GM10847 (cell line): Measurements from ENCODE around the gene DNAJB11.

Experiments used
- POLR2A ChIP-seq: IDR thresholded peaks from 2 replicates; pipeline ENCODE4 v1.6.1; 2011; ENCODE audit not compliant: insufficient read length; ENCODE audit errors: extremely low read depth

The DNAJB11 gene

DNA sequence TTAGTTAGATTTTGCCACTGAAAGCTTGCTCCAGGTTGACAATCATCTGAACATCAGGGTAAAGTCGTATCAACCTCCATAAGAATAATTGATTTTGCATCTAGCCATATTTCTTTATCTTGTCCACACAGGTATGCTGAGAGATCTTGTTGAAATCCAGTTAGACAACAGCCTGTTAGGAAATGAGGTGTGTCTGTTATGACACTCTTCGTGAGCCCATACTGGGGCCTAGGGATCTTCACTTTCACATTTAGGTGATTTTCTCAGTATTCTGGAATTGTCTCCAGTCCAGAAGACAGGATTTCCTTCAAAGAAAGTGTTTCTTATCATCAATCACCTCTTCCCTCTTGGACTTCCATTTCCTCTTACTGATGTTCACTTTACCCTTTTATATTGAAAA, 18.1 kb downstream of the DNAJB11 start:
- no peak for TF ChIP-seq POLR2A

DNA sequence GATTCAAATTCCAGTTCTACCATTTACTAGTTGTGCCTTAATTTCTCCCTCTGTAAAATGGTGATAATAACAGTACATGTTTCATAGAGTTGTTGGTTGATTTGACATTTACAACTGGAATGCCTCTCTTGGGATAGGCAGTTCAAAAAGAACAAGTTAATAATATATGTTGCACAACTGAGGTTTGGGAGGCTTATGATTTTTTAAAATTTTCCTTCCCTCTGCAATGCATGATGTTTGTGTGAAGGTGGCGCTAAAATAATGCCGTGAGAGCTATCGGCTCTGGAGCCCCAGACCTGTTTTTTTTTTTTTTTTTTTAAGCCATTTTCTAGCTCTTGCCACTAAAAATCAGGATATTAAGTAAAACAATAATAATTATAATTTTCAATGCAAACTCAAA, 18.6 kb downstream of the DNAJB11 start:
- TF ChIP-seq POLR2A = no peak

DNA sequence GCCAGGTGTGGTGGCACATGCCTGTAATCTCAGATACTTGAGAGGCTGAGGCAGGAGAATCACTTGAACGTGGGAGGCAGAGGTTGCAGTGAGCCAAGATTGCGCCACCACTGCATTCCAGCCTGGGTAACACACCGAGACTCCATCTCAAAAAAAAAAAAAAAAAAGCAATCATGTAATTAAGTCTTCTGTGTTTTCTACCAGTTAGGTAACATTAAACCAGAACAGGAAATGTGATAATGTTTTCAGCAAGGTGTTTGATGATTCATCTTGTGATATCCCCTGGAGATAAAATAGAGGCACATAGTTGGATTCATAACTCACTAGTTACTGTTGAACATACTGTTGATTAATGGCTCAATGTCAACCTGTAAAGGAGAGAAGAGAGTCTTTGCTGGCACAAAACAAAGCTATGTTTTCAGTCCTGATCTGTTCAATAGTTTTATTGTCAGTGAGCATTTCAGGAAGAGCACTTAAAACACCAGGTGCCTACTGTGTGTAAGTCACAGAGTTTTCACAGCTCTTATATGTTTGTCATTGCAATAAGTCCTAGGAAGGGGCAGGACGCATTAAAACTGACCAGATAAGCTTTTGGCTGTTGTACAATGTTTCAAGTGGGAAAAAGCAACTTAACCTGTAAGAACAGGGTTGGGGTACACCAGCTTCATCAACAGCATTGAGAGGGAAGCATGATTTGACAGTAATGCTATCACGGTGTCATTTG, 19.5 kb downstream of the DNAJB11 start:
- TF ChIP-seq POLR2A = no peak

DNA sequence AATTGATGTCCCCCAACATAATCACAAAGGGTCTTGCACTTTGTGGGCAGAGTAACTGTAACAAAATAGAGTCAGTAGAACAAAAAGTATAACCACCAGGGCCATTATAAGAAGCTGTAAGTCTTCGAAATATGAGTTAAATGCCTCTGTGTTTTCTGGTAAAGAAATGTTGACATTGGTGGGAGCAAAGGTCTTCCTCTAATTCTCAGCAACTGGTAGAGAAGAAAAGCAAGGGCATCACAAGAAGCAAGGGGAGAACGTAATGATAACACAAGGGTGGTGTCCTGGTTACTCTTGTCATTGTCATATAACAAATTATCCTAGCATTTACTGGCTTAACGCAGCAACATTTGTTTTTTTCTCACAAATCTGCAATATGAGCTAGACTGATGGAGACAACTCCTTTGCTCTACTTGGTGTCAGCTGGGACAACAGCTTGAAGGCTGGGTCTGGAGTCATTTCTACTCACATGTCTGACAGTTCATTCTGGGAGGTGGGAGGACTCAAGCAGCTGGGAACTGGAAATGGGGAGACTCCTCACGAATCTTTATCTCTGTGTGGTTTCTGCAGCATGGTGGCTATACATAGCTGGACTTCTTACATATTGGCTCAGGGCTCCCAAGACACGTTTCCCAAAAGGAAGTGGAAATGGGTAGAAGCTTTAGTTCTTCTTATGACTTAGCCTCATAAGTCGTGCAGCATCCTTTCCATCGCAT, 20.2 kb downstream of the DNAJB11 start:
- no peak for TF ChIP-seq POLR2A

DNA sequence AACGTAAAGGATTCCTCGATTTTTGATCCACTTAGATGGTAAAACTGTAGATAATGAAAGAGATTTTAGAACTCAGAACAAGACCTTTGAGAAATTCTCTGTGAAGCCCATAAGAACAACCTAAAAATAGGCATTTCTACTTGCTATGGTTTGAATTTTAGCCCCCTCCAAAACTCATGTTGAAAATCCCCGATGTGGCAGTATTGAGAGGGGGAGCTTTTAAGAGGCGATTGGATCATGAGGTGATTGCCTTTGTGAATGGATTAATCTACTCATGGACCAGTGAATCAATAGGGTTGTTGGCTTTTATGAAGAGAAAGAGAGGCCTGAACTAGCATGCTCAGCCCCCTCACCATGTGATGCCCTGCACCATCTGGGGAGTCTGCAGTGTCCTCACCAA, 22.2 kb downstream of the DNAJB11 start:
- no peak for TF ChIP-seq POLR2A

DNA sequence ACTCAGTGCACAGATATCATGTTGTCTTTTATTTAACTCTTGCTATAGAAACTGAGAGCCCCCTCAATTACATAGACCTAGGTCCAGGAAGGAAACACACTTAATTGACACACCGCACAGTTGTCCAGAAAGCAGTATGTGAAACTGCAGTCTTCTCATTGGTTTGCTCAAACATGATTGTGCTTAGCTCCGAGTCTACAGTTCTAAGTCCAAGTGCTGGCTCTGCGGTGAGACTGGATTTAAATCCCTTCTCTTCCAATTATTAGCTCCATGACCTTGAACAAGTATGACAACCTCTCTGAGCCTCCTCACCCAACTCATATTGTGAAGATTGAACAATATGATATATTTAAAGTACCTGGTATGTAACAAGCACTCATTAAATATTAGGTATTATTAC, 23.3 kb downstream of the DNAJB11 start:
- no peak for TF ChIP-seq POLR2A

DNA sequence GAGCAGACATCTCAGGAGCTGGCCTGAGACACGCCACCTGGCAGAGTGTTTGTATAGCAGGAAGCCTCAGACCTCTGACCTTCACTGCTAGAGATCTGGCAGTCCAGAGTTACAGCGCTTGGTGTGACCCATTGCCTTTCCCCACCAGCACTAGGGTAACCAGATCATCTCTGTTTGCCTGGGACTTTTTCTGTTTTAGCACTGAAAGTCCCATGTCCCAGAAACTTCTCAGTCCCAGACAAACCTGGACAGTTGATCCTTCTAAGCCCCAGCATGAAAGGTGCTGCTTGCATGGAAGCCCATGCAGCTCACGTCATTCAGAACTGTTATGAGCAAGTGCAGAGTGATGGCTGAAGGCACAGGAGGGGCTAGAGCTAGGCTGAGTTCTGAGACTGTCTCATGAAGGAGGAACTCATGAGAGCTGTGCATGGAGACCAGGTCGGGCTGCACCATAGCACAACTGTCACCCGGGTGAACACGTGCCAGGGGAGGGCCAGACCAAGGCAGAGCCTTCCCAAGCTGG, 24.1 kb downstream of the DNAJB11 start:
- no peak for TF ChIP-seq POLR2A

DNA sequence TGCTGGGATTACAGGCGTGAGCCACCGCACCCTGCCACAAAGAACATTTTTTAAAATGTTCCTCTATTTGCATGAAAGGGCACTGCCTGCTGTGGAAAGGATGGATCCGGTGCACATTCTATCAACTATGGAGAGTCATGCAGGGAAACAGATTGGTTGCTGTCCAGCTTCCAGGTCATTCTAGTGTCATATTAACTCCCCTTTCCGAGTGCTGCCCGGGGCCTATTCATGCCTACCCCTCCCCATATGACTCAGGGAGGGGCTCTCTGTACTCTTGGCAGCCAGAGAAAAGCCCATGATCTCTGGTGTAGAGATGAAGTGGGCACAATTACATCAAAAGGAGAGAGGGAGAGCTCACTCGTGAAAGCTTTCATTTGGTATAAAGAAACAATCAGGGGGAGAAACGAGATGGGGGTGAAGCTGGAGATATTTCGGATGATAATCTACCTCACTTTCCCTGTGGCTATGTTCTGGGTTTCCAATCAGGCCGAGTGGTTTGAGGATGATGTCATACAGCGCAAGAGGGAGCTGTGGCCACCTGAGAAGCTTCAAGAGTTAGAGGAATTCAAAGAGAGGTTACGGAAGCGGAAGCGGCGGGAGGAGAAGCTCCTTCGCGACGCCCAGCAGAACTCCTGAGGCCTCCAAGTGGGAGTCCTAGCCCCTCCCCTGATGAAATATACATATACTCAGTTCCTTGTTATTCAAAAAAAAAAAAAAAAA, 26.2 kb downstream of the DNAJB11 start:
- TF ChIP-seq POLR2A = no peak

DNA sequence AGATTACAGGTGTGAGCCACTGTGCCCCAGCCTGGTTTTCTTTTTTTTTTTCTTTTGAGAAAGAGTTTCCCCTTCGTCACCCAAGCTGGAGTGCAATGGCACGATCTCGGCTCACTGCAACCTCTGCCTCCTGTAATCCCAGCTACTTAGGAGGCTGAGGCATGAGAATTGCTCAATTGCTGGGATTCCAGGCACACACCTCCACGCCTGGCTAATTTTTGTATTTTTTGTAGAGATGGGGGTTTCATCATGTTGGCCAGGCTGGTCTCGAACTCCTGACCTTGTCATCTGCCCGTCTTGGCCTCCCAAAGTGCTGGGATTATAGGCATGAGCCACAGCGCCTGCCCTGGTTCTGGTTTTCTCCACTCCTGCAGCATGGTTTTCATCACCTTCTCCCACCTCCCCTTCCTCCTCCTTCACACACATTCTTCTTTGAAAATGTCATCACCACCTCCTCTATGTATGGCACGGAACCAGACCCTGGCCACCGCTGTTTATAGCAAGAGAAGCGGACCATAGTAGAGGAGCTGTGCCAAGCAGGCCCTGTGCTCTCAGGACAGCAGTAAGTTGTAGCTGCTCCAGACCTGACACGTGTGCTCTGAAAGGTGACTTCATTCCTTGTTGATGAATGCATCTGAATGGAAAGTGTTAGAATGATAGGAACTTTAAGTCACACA, 27.7 kb downstream of the DNAJB11 start:
- TF ChIP-seq POLR2A = no peak

DNA sequence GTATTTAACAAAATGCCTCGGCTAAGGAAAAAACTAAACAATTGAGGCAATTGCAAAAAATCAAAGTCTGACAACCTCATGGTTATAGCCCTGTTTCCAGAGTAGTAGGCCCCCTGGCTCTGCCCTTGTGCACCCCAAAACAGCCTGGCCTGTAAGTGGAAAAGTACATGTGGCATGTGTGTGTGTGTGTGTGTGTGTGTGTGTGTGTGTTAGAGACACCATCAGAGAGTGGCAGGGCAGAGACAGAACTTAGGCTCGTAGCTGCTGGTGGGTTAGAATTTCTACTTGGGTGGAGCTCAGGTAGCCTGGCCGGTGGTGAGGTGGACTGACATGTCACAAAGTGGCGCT, 28.2 kb downstream of the DNAJB11 start:
- no peak for TF ChIP-seq POLR2A

DNA sequence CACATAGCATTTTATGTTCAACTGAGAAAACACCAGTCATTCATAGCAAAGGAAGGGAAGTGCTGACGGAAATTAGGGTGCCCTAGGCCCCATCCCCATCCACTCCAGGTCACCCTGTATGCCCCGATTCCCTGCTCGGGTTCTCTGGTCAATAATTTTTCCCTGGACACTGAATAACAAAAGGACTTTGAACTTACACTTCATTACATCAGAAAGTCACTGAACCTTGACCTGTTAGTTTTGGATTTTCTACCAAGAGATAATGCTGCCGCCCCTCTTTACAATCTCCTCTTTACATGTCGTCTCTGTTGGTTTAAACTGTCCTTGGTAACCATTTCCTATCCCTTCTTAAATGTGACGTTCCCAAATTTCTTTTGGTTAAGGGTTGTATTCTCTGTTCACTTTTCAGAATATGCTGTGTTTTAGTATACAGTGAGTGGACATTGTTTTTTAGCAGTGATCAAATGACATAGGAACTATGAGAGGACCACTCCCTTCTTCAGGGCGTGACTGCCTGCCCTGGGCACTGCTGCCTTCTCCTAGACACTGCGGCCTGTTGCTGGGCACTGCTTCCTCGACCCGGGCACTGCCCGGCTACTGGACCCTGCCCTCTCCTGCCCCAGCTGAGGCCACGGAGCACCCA, 28.7 kb downstream of the DNAJB11 start:
- TF ChIP-seq POLR2A = no peak

DNA sequence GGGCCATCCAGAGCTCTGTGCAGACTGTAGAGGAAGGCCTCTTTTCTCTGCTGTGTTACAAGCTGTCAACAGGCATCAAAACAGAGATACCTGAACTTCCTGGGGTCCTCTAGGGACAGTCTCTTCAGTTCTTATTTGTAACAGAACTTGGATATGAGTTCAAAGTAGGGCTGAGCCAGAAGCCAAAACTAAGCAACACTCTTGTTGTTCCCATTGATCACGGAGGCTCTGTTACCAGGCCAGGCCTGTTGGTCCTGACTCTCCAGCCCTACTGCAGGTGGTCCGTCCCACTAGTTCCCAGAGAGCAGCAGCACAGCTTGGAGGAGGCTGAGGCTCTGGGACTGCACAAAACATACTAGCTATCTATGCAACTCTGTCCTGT, 29.3 kb downstream of the DNAJB11 start:
- TF ChIP-seq POLR2A = no peak

DNA sequence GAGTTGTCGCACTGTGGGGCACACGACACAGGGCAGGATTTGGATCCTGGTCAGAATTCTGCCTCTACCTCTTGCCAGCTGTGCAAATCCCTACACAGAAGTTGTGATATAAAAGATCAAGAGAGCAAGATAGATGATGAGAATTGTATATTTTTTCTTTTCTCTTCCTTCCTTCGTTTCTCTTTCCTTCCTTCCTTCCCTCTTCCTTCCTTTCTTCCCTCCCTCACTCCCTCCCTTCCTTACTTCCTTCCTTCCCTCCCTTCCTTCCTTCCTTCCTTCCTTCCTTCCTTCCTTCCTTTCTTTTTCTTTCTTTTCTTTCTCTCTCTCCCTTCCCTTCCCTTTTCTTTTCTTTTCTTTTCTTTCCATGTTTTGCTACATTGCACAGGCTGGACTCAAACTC, 30.4 kb downstream of the DNAJB11 start:
- TF ChIP-seq POLR2A = no peak

DNA sequence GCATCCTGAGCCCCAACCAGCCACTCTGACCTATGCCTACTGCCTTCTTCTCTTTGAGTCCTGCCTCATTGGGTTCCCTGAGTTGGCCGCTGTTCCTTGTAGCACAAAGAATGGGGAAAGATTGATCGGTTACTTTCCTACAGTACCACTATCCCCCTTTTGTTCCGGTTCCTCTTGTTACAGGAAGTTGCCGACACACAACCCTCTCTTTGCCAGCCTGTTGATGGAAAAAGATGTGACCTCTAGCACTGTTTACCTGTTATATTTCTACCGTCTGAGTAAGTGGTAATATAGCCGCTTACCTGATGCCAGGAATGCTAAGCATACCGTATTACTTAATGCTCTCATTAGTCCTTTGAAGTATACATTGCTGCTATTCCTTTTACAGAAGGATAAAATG, 32.6 kb downstream of the DNAJB11 start:
- no peak for TF ChIP-seq POLR2A

DNA sequence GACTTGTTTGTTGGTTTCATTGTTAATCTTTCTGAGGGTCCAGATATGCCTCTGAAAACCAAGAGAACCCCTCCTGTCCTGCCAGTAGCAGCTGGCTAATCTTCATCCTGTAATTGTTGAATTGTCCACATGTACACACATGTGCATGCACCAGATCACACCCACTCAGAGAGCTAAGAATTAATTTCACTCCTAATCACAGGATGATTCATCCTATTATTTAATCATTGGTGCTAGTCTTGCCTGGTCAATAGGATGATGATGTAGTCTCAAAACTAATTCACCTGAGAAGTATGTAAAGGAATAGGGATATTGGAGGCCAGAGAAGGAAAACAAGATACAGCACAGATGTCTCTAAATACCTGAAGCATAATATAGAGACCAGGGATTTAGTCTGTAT, 34.6 kb downstream of the DNAJB11 start:
- TF ChIP-seq POLR2A = no peak
